ENCODE results near the gene C6orf136.
"Not testable (repeated sequence)": the region's sequence is repeated elsewhere in the genome, so short reads cannot be mapped to it uniquely, and the experiment has no call there.

The C6orf136 gene

GRCh38 chr6:30615958-30616810 lies 30.7 kb upstream of the C6orf136 start:
- no peak for DNase-seq

- DNase-seq, result peak; percentile 96 to 98
These were observed 29.9 kb upstream of the C6orf136 start, which contains the start of gene PPP1R10 for GRCh38 chr6:30616811-30617564. Gene PPP1R10 (minus strand): TSS chr6:30617243. CDS start chr6:30609944, 7,299 bp downstream.

- DNase-seq, result peak; percentile 97 to 99
These were observed 29.2 kb upstream of the C6orf136 start, which contains the start of gene MRPS18B for GRCh38 chr6:30617565-30618269. Gene MRPS18B (plus strand): TSS chr6:30617840. CDS start chr6:30617866, 26 bp downstream.

- no peak for DNase-seq
These were observed 28.6 kb upstream of the C6orf136 start for GRCh38 chr6:30618270-30618797.

GRCh38 chr6:30619561-30619960 lies 27.4 kb upstream of the C6orf136 start:
- no peak for DNase-seq

- DNase-seq, result no peak
These were observed 21.4 kb upstream of the C6orf136 start for GRCh38 chr6:30625511-30625910.

GRCh38 chr6:30626484-30627366 lies 20.2 kb upstream of the C6orf136 start, which contains the start of gene ATAT1:
Gene ATAT1 (plus strand): TSS chr6:30626874.
- DNase-seq, result peak; percentile 86

- no peak for DNase-seq
These were observed 11.1 kb upstream of the C6orf136 start for GRCh38 chr6:30635834-30636233.

GRCh38 chr6:30640481-30640880 lies 6.5 kb upstream of the C6orf136 start:
- no peak for DNase-seq

GRCh38 chr6:30641048-30641447 lies 5.9 kb upstream of the C6orf136 start:
- no peak for DNase-seq

GRCh38 chr6:30643656-30644055 lies 3.3 kb upstream of the C6orf136 start:
- DNase-seq, result no peak

GRCh38 chr6:30644769-30645168 lies 2.2 kb upstream of the C6orf136 start:
- DNase-seq, result no peak

- no peak for DNase-seq
These were observed 944 bp upstream of the C6orf136 start for GRCh38 chr6:30645989-30646388.

- DNase-seq, result peak; percentile 50 to 69
These were observed 546 bp downstream of the C6orf136 start for GRCh38 chr6:30647242-30648116.

- no peak for DNase-seq
These were observed 4.2 kb downstream of the C6orf136 start for GRCh38 chr6:30651143-30651542.

- DNase-seq, result no peak
These were observed 8.1 kb downstream of the C6orf136 start for GRCh38 chr6:30654798-30655742.

GRCh38 chr6:30655743-30656094 lies 8.8 kb downstream of the C6orf136 start:
- DNase-seq, result no peak

- no peak for DNase-seq
These were observed 9.6 kb downstream of the C6orf136 start for GRCh38 chr6:30656513-30656912.

GRCh38 chr6:30657454-30657853 lies 10.5 kb downstream of the C6orf136 start:
- DNase-seq, result no peak

- DNase-seq, result not testable (repeated sequence)
These were observed 11.0 kb downstream of the C6orf136 start for GRCh38 chr6:30657922-30658321.
